Osteoblast (primary cell): ENCODE measurements around the gene MTHFD2L. TPM values are rescaled to one million over a fixed set of nuclear protein-coding genes. Genes with fewer than 3 reads are reported as not detected.

ENCODE experiments used
- DNase-seq: peaks from one replicate; pipeline ENCODE4 v3.0.0; 2011; ENCODE audit warnings: low spot score, mixed read lengths; ENCODE audit not compliant: insufficient read length; ENCODE audit errors: missing footprints
- H2AFZ ChIP-seq: 2 replicates; pipeline ENCODE4 v1.6.0; 2011; ENCODE audit warnings: mild to moderate bottlenecking, low read length
- H3K27ac ChIP-seq: 2 replicates; pipeline ENCODE4 v1.5.1; 2011; ENCODE audit warnings: mild to moderate bottlenecking, low read depth, low read length, moderate library complexity
- H3K27me3 ChIP-seq: 2 replicates; pipeline ENCODE4 v1.6.0; 2012; ENCODE audit warnings: mild to moderate bottlenecking, control low read depth, inconsistent platforms, low read length, moderate library complexity; ENCODE audit not compliant: insufficient read depth
- H3K36me3 ChIP-seq: 2 replicates; pipeline ENCODE4 v1.5.1; 2011; ENCODE audit warnings: mild to moderate bottlenecking, low read length, control low read depth, moderate library complexity; ENCODE audit not compliant: insufficient read depth
- H3K4me1 ChIP-seq: 2 replicates; pipeline ENCODE4 v1.5.1; 2011; ENCODE audit warnings: mild to moderate bottlenecking, low read length, control low read depth, moderate library complexity; ENCODE audit not compliant: insufficient read depth
- H3K4me2 ChIP-seq: 2 replicates; pipeline ENCODE4 v1.6.0; 2011; ENCODE audit warnings: mild to moderate bottlenecking, low read length; ENCODE audit not compliant: insufficient read depth
- H3K4me3 ChIP-seq: fragments of 200-600 bp; sonication (generic); 3 replicates; pipeline ENCODE4 v1.5.1; 2012; ENCODE audit warnings: mild to moderate bottlenecking, low read length, inconsistent platforms; ENCODE audit not compliant: insufficient read depth
- H3K79me2 ChIP-seq: 2 replicates; pipeline ENCODE4 v1.6.0; 2012; ENCODE audit warnings: mild to moderate bottlenecking, low read length, control low read depth, inconsistent platforms; ENCODE audit not compliant: insufficient read depth
- H3K9me3 ChIP-seq: 2 replicates; pipeline ENCODE4 v1.5.1; 2011; ENCODE audit warnings: low read depth, low read length, control low read depth
- H4K20me1 ChIP-seq: 2 replicates; pipeline ENCODE4 v1.6.0; 2012; ENCODE audit warnings: mild to moderate bottlenecking, low read length, control low read depth; ENCODE audit not compliant: insufficient read depth
- CTCF ChIP-seq: IDR thresholded peaks from 2 replicates; pipeline ENCODE4 v1.5.1; 2011; ENCODE audit warnings: mild to moderate bottlenecking, low read depth, low read length, moderate library complexity; ENCODE audit errors: extremely low read depth
- total RNA-seq: library from RNA; depleted of rRNA; stranded (reverse); fragments of >200 nt; gene quantifications from 2 replicates; pipeline ENCODE4 v1.2.3, GENCODE V29; 2012

The MTHFD2L gene
- total RNA-seq, 1 donor: 13.0 TPM

- Histone ChIP-seq H3K27me3 (no peaks in the 10 kb centered on the region), H3K4me3 (no peak overlapping the region), H3K27ac (peak overlapping the region; percentile 100), H3K36me3 (no peaks in the 10 kb centered on the region), H4K20me1 (no peaks in the 10 kb centered on the region), H3K4me1 (peaks cover 71% of the 10 kb centered on the region), H3K79me2 (no peaks in the 10 kb centered on the region), H3K9me3 (no peaks in the 10 kb centered on the region), H3K4me2 (no peak overlapping the region), H2AFZ (peak overlapping the region; percentile 26)
- DNase-seq: no peak
- no peak for TF ChIP-seq CTCF
These were observed 45.4 kb upstream of the MTHFD2L start for GRCh38 chr4:74112399-74113105.

GRCh38 chr4:74114234-74114633 is 43.7 kb upstream of the MTHFD2L start:
- H3K36me3 ChIP-seq: no peaks in the 10 kb centered on the region
- no peaks in the 10 kb centered on the region for H4K20me1 ChIP-seq
- H3K9me3 ChIP-seq: no peaks in the 10 kb centered on the region
- no peaks in the 10 kb centered on the region for H3K79me2 ChIP-seq
- peak overlapping the region; percentile 100 for H3K27ac ChIP-seq
- DNase-seq: no peak
- H2AFZ ChIP-seq: peak overlapping the region; percentile 16
- H3K4me1 ChIP-seq: peaks cover 60% of the 10 kb centered on the region
- H3K27me3 ChIP-seq: no peaks in the 10 kb centered on the region
- no peak overlapping the region for H3K4me3 ChIP-seq
- no peak overlapping the region for H3K4me2 ChIP-seq
- no peak for TF ChIP-seq CTCF

GRCh38 chr4:74117024-74117534 is 40.8 kb upstream of the MTHFD2L start:
- TF ChIP-seq CTCF: no peak
- H3K4me1 ChIP-seq: peaks cover 33% of the 10 kb centered on the region
- no peaks in the 10 kb centered on the region for H3K9me3 ChIP-seq
- H3K4me3 ChIP-seq: no peak overlapping the region
- H3K4me2 ChIP-seq: peak overlapping the region; percentile 23
- H3K27me3 ChIP-seq: no peaks in the 10 kb centered on the region
- peak overlapping the region; percentile 95 for H3K27ac ChIP-seq
- H3K36me3 ChIP-seq: no peaks in the 10 kb centered on the region
- no peaks in the 10 kb centered on the region for H4K20me1 ChIP-seq
- no peaks in the 10 kb centered on the region for H3K79me2 ChIP-seq
- no peak overlapping the region for H2AFZ ChIP-seq
- no peak for DNase-seq

GRCh38 chr4:74118600-74119338 is 39.1 kb upstream of the MTHFD2L start:
- no peak for DNase-seq
- Histone ChIP-seq H3K4me2 (no peak overlapping the region), H3K9me3 (no peaks in the 10 kb centered on the region), H3K4me1 (peaks cover 30% of the 10 kb centered on the region), H3K79me2 (no peaks in the 10 kb centered on the region), H3K4me3 (no peak overlapping the region), H3K36me3 (no peaks in the 10 kb centered on the region), H3K27ac (no peak overlapping the region), H3K27me3 (no peaks in the 10 kb centered on the region), H4K20me1 (no peaks in the 10 kb centered on the region), H2AFZ (no peak overlapping the region)
- no peak for TF ChIP-seq CTCF
